UCSD-AML1 (cell line): ENCODE data around the gene SLC35F3.
"Not testable (repeated sequence)": the region's sequence is repeated elsewhere in the genome, so short reads cannot be mapped to it uniquely, and the experiment has no call there.

Source experiments
- DNase-seq: peaks from one replicate; lab custom pipeline; 2025; ENCODE audit not compliant: unreplicated experiment; lab: John Stamatoyannopoulos, UW

The SLC35F3 gene

DNA sequence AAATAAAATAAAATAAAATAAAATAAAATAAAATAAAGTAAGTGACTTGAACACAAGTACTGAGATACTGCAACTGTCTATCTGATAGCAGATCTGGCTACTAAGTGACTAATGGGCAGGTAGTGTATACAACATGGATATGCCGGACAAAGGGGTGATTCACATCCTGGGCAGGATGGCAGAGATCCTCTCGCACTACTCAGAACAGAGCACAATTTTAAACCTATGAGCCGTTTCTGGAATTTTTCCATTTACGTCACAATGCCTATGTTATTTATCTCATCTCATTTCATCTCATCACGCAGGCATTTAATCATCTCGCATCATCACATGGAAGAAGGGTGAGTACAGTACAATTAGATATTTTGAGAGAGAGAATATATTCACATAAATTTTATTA lies 235.5 kb downstream of the SLC35F3 start:
- no peak for DNase-seq

DNA sequence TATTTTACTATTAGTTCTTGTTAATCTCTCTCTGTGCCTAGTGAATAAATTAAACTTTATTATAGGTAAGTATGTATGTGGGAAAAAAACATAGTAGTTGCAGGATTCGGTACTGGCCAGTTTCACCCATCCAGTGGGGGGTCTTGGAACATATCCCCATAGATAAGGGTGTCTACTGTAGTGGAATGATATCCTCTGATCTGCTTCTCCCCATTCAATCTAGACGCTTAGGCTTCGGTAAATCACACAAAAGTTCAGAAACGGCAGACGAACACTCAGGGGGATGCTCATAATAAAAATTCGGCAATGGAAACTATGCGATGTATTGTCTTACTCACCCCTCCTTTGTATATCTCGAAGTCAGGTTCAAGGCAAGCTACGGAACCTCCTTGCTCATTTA lies 235.9 kb downstream of the SLC35F3 start:
- no peak for DNase-seq

DNA sequence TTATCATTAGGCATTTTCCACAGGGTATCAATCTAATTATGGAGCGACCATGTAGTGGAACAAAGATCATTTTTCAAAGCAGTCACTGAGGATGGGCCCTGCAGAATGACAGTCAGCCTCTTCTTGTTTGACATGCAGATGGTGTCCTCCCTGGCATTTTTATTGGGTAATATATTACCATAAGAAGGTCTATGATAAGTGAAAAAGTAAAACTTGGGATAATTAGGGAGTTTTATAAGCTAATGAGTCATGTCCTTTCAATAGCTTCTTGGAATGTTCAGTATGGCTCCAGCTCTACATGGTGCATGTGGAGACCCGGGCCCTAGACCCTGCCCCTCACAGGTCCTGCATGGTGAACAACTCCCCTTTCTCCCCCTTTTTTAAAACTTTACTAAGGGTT lies 236.5 kb downstream of the SLC35F3 start:
- no peak for DNase-seq

DNA sequence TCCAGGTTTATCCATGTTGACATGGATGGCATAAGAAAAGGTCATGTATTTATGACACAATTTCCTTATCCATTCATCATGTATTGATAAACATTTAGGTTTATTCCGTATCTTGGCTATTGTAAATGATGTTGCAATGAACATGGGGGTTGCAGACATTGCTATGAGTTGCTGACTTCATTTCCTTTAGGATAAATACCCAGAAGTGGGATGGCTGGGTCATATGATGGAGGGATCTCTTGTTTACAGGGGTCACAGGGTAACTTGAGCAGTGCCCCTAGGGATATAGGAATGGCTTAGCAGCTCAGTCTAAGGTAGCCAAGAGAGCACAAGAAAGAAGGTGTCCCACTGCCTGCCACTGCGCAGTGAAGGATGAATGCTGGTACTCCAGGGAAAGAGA lies 239.2 kb downstream of the SLC35F3 start:
- DNase-seq, result no peak

DNA sequence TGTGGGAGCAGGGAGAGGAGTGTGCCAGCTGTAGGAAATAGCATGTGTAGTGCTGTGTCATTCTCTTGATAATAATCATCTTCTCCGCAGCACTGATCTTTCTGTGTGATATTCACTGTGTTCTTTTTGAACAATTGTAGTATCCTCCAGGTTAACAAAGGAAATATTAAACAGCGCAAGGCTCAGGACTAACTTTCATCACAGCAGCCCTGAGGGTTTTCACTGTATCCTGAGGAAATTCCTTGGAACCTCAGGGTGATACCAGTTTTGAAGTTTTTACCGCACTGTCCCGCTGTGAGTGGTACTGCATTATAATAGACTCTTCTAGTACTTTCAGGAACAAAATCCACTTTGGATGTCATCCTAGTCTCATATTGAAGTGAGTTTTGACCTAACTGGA lies 240.4 kb downstream of the SLC35F3 start:
- DNase-seq, result no peak

DNA sequence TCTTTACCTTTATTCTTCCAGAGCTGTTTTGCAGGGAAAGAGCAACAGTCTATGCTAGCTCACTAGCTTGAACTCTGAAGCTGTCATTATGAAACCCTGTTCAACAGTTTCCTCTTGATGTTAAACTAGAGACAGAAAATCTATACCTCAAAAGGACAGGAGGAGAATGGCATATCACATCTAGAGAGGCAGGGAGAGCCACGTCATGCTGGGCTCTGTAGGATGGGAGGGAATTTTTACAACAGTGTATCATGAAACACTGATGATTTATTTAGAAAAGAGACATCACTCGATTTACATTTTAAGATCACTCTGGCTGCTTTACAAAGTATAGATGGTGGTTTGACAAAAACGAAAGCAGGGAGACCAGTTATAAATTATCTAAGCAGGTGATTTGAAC lies 243.9 kb downstream of the SLC35F3 start:
- DNase-seq, result no peak

DNA sequence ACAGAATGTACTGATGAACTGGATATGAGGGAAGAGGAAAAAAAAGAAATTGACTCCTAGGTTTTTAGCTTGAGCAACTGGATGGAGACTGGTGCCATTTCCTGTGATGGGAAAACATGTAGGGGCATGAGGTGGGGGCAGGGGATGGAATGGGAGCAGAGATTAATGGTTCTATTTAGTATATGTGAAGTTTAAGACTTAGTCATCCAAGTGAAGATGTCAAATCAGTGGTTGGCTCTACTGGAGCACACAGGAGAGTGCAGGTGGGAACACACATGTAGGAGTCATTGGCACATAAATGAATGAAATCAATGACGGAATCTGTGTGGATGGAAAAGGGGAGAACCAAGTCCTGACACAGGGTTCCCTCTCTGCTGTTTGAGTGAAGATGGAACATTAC lies 244.3 kb downstream of the SLC35F3 start:
- no peak for DNase-seq

DNA sequence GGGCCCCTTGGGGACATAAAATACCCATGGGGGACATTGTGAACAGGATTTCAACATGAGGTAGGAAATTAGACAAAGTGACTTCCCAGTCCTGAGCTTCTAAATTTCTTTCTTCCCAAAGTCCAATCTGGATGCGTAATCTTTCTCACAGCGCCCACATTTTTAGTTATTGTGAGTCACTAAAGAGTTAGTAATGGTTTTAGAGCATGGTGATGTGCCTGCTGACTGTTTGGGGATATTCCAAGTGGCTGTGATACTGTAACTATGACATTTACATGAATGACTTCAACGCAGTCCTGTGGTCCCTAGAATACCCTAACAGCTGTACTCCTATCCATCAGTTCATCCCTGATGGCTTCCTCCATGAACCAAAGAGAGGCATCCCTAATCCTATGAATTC lies 244.7 kb downstream of the SLC35F3 start:
- DNase-seq, result no peak

DNA sequence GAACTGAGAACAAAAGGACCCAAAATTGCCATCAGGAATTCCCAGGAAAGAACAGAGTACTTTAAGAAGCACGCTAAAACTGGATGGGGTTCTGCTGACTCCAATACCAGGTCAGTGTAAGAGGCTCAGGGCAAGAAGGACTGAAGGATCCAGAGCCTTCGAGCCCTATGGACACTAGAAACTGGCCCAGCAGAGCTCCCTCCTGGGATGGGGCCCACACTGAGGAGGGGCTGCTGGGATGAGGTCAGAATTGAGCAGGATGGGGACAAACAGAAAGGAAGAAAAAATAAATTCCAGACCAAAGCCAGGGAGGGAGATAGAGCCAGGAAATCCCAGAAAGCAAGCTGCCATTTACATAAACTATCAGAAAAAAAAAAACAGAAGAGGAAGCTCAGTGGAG lies 246.4 kb downstream of the SLC35F3 start:
- DNase-seq, result no peak

DNA sequence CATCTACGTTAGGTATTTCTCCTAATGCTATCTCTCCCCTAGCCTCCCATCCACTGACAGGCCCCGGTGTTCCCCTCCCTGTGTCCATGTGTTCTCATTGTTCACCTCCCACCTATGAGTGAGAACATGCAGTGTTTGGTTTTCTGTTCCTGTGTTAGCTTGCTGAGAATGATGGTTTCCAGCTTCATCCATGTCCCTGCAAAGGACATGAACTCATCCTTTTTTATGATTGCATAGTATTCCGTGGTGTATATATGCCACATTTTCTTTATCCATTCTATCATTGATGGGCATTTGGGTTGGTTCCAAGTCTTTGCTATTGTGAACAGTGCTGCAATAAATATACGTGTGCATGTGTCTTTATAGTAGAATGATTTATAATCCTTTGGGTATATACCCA lies 247.9 kb downstream of the SLC35F3 start:
- not testable (repeated sequence) for DNase-seq

DNA sequence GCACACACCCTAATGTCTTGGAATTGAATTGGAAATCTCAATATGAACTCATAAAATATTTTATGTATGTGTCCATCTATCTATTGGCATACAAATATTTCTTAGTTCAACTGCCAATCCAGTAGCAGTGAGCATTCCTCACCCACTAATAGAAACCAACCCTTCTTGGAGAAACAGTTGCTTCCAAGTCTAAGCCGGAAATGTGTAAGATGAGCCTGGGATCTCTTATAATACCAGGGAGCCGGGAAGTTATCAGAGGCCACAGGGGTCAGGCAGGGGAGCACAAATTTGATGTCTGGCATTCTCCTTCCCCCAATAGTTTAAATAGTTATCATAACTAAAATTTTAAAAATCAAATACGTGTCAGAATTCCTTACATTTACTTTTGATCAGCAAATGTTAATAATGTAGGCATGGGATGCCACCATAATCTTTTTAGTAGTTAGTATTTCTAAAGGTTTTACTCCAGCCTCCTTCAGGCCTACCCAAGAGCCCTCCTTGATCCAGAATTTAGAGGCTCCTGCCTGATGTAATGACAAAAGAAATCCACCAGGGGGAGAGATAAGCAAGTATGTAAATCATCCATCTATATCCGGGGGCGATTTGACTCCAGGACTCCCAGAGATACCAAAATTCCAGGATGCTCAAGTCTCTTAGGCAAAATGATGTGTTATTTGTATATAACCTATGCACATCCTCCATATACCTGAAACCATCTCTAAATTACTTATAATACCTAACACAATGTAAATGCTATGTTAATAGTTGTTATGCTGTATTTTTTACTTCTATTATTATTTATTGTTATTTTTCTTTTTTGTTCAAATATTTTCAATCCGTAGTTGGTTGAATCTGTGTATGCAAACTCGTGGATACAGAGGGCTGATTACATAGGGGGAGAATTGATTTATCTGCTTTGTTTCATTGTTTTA lies 250.1 kb downstream of the SLC35F3 start:
- no peak for DNase-seq

DNA sequence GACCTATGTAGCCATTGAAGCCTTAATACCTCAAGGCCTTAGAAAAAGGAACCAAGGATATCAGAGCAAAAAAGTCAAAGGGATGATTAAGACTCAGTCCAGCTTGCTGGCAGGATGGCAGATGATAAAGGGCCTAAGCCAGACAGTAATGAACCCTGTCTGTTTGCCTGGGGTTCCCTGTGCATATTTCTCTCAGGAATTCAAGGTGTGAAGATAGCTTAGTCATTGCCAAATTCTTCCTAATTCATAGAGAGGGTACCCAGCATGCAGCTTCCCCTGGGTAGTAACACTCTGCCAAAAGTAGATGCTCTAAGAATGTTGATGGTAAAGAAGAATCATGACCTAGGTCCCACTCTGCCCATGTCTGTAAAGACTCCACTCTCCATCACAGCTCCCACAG lies 258.2 kb downstream of the SLC35F3 start:
- no peak for DNase-seq

DNA sequence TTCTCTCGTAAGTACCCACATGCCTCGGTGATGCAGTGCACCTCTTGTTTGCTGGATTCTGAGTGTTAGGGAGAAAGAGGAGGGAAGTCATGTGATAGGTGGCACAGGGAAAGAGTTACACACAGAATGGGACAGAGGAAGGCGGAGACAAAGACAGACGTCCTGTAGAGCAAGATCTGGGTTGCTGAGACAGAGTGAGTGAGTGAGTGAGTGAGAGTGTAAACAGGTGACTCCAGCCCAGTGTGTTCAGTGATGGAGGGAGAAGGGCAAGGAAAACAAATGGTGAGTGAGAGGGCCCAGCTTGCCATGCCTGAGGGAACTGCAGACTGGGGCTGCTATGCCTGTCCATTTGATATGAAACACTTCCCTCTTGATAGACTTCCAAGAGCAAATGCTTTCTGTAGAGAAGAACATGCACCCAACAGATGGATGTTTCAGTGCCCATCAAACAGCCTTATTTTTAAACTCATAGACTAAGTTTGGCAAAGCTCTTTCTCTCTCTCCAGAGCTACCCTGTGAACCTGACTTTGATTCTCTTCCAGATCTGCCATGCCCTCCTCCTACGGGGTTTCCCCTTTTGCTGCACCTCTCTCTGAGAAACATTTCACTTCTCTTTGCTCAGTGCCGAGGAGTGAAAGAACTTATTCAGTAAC lies 258.9 kb downstream of the SLC35F3 start:
- no peak for DNase-seq

DNA sequence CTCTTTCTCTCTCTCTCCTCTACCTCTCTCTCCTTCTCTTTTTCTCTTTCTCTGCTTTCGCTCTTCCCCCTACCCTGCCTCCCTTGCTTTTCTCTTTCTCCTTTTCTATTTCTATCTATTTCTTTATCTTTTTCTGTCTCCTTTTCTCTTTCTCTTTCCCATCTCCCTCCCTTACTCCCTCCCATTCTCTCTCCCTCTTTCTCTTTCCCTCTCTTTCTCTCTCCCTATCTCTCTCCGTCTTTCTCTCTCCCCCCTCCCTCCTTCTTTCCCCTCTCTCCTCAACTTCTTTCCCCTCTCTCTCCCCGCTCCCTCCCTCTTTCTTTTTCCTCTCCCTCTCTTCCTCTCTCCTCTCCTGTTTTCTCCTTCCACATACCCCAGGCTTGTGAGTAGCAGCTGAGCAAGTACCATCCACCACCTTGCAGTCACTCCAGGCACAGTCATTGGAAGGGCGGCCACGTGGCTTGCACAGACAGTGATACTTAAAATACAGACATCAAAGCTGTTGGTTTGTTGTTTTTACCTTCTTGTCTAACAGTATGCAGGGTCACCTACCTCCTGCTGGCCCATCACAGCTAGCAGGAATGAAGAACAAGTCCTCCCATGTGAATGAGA lies 259.7 kb downstream of the SLC35F3 start:
- DNase-seq, result no peak

DNA sequence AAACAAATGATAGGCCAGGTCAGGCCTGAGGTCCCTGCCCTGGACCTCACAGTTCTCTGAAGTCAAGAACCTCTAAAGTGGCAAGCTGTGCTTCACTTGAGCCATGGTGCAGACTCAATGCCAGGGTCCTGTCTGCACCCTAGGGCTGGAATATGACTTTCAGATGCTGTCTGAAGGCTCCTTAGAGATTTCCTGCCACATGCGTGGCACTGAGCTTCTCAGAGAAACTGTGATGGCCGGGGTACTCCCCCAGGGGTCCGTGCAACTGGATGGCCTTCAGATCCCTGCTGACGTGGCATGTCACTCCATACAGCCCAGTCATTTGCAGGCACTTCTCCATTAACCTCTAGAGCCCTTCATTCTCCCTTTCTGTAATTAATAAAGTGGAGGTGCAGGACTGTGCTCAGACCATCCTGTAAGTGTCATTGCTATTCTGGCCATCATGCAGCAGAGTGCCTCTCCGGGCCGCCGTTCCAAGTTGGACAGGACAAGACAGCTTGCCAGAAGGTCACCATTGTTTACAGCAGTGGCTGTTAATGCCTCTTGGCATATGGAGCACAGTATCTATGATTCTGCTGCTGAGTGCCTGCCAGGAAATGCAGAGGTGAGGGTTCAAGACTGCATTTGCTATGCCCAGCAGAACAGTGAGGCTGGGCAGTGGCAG lies 263.7 kb downstream of the SLC35F3 start:
- DNase-seq, result no peak

DNA sequence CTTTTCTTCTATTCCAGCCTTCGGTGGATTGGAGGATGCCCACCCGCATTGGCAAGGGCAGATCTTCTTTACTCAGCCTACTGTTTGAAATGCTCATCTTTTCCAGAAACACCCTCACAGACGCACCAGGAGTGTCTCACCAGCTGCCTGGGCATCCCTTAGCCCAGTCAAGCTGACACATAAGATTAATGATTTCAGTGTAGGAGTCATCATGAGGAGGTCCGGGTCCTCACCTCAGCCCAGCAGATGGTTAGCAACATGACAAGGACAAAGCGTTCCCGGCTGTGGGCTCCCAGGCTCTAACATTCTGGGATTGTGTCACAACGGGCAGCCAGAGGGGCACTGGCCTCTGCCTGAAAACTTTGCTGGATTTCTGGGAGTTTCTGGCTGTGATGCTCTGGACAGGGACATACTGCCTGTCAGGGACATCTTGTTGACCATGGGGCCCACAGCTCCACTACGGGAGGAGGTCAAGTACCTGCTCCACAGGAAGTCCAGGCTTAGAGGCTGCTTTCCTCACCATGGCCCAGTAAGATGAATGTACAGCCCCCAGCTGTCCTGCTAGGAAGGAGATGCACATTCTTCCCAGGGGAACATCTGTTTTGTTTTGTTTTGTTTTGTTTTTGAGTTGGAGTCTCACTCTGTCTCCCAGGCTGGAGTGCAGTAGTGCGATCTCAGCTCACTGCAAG lies 264.8 kb downstream of the SLC35F3 start:
- DNase-seq, result no peak

DNA sequence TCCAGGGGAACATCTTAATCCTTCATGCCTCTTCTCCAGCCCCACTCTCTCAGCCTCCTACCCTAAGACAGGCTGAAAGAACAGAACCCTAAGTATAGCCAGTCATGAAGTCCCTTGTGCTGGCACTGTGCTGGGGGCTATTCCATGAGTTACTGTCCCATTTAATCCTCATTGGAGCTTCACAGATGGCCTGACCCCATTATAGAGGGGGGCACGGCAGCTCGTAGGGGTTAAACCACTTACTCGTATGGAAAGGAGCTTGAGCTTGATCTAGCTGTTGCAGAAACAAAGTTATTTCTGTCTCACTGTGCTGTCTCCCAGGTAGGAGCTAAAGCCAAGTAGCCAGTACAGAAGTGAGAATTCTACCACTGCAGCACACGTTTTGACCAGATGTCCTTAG lies 265.6 kb downstream of the SLC35F3 start:
- no peak for DNase-seq

DNA sequence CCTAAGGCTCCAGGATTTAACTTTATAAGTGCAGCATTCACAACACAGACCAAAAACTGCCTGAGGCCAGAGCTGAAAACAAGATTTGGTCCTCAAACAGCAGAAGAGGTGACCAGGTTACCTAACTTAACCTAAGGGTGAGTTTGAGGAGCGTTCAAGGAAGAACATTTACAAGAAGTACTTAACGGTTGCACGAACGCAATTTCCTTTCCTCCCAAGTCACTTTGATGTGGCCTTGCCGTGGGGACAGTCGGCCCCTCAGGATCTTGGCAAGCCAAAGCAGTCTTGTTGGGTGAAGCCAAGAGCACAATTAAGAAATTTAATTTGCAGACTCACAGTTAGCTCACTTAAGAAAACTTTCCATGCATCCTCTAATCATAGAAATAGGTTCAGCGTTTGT lies 266.1 kb downstream of the SLC35F3 start:
- DNase-seq, result no peak

DNA sequence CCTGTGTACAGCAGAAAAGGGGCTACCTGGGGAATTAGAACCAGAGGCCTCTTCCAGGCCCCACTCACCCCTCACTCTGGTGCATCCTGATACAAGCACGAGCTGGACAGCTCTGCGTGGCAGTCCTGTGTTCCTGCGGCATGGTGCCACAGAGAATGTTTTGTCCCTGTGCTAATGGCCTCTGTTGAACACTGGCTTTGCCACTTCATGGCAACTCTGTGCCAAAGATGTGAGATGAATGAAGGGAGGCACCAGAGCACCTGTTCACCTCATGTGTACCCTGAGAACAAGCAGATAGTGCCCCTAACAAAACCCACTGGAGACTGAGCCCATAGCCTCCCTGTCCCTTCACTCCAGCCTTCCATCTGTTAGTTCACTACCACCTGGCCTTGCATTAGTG lies 269.5 kb downstream of the SLC35F3 start:
- no peak for DNase-seq

DNA sequence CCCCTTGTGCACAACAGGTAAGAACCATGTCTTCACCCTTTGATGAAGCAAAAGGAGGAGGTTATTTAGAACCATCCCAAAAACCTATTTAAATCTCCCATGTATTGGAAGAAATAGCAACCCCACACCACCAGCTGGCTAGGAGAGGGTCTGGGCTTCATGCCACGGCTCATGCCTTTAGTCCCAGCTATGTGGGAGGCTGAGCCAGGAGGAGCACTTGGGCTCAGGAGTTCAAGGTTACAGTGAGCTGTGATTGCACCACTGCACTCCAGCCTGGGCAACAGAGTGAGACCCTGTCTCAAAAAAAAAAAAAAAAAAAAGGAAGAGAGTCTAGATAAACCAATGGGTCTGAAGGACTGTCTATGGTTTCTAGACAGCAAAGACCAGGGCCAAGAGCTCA lies 270.9 kb downstream of the SLC35F3 start:
- DNase-seq, result no peak

DNA sequence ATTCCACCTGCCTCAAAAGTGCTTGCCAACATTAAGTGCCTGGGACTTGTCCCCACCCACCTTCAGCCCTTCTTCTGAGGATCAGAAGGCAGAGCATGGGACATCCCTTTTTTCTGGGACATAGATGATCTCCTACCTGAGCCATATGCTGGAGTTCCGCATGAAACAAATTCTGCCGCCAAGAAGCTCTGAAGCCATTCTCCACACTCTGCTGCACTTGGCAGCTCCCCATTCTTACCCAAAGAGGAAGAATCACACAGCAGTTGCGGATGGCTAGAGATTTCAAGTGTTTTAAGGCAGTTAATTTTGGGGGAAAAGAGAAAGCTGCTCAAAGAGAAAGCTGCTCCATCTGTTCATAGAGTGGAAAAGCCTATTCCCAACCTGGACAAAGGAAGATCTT lies 271.5 kb downstream of the SLC35F3 start:
- DNase-seq, result no peak
